Tibial nerve (tissue), 4 donors: ENCODE results near the gene DAPK2. TPM values are rescaled to one million over a fixed set of nuclear protein-coding genes. Genes with fewer than 3 reads are reported as not detected.

Experiments
- DNase-seq, 2 donors: peaks; one replicate each; pipeline ENCODE4 v3.0.0-alpha.2; 2019; ENCODE audit warnings: low spot score in 2 of 2
- H3K27ac ChIP-seq, 4 donors: fragments of 200-600 bp; sonication (generic) in 3 of 4; one replicate each; pipeline ENCODE4 v1.5.1; 2017 to 2019; ENCODE audit warnings: mild to moderate bottlenecking in 1 of 4
- H3K27me3 ChIP-seq, 2 donors: fragments of 200-600 bp; sonication (generic) in 1 of 2; one replicate each; pipeline versions ENCODE4 v1.5.1 to v1.6.0; 2017 to 2019
- H3K36me3 ChIP-seq, 3 donors: fragments of 200-600 bp; sonication (generic); one replicate each; pipeline ENCODE4 v1.5.1; 2018 to 2019
- H3K4me1 ChIP-seq, 4 donors: fragments of 200-600 bp; sonication (generic) in 3 of 4; one replicate each; pipeline ENCODE4 v1.5.1; 2017 to 2019
- H3K4me3 ChIP-seq, 4 donors: fragments of 200-600 bp; sonication (generic) in 3 of 4; one replicate each; pipeline ENCODE4 v1.5.1; 2017 to 2019; ENCODE audit warnings: mild to moderate bottlenecking in 1 of 4, moderate library complexity in 1 of 4
- H3K9me3 ChIP-seq, 4 donors: fragments of 200-600 bp; sonication (generic) in 3 of 4; one replicate each; pipeline ENCODE4 v1.5.1; 2017 to 2019
- EP300 ChIP-seq, 2 donors: sonication (generic); formaldehyde crosslinking; IDR thresholded peaks; one replicate each; pipeline ENCODE4 v1.6.1; 2017; ENCODE audit warnings: antibody characterized with exemption in 2 of 2, mild to moderate bottlenecking in 1 of 2
- POLR2A ChIP-seq, 2 donors: fragments of 450-650 bp; IDR thresholded peaks; one replicate each; pipeline ENCODE4 v1.6.1; 2017; ENCODE audit warnings: antibody characterized with exemption in 2 of 2, mild to moderate bottlenecking in 2 of 2, moderate library complexity in 2 of 2
- WGBS, 2 donors: methylation state at CpG; one replicate each; pipeline ENCODE4 v1.1.5; 2018; 5-methylcytosine and 5-hydroxymethylcytosine counted together
- total RNA-seq, 4 donors: library from RNA; depleted of rRNA; stranded (reverse); fragments of >200 nt; gene quantifications; one replicate each; pipeline ENCODE4 v1.1.0, GENCODE V29; 2016
- TF ChIP-seq, protein P1 (sequence below), 5 experiments: fragments of 200-600 bp in 3 of 5; fragments of 450-650 bp in 2 of 5; sonication (generic) in 3 of 5; IDR thresholded peaks; one replicate each; pipeline ENCODE4 v1.5.1; 2016 to 2019; ENCODE audit warnings: antibody characterized with exemption in 5 of 5, mild to moderate bottlenecking in 3 of 5, moderate library complexity in 2 of 5

DAPK2 gene
- total RNA-seq, 4 donors from 2014 or later = 28.9 to 75.9 (median 56.7) TPM

- no peak for DNase-seq
These were observed 39.6 kb downstream of the DAPK2 start for GRCh38 chr15:64006642-64007041.

DNA sequence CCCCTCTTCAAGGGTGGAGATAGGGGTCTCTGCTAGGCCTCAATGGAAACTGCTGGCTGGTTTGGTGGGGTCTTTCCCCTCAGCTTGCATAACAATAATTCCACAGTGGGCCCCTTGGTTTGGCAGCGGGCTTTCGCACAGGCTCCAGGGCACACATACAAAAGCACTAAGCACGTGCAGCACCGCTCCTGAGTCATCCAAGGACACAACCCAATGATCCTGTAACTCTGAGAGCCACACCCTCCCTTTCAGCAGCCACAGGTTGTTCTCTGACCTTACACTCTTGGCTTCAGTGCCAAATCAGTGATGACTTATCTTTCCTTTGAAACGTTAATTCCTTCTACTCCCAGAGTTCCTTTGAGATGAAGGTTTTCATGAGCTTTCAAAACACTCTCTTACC is 41.7 kb downstream of the DAPK2 start:
- peaks cover 0 to 15% (median 3%) of the 10 kb centered on the region in 4 donors for H3K4me1 ChIP-seq
- no peaks in the 10 kb centered on the region for H3K36me3 ChIP-seq
- H3K27me3 ChIP-seq = no peaks in the 10 kb centered on the region
- peak overlapping the region in 2 of 4 donors; percentile 43 to 70 for H3K27ac ChIP-seq
- H3K9me3 ChIP-seq = no peaks in the 10 kb centered on the region
- WGBS, 2 donors = 70 to 80% methylated on average over 5 of the region's 5 CpGs
- DNase-seq = peak in 1 of 2 donors; percentile 24
- TF ChIP-seq, protein P1, sequence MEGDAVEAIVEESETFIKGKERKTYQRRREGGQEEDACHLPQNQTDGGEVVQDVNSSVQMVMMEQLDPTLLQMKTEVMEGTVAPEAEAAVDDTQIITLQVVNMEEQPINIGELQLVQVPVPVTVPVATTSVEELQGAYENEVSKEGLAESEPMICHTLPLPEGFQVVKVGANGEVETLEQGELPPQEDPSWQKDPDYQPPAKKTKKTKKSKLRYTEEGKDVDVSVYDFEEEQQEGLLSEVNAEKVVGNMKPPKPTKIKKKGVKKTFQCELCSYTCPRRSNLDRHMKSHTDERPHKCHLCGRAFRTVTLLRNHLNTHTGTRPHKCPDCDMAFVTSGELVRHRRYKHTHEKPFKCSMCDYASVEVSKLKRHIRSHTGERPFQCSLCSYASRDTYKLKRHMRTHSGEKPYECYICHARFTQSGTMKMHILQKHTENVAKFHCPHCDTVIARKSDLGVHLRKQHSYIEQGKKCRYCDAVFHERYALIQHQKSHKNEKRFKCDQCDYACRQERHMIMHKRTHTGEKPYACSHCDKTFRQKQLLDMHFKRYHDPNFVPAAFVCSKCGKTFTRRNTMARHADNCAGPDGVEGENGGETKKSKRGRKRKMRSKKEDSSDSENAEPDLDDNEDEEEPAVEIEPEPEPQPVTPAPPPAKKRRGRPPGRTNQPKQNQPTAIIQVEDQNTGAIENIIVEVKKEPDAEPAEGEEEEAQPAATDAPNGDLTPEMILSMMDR (IDR thresholded peaks at IDR 0.05) = no peak
- peak in 1 of 2 donors; percentile 81 for TF ChIP-seq EP300 (IDR thresholded peaks at IDR 0.05)
- TF ChIP-seq POLR2A (IDR thresholded peaks at IDR 0.05) = no peak
- H3K4me3 ChIP-seq = no peak overlapping the region

More at GRCh38 chr15:64006642-64007041, 39.6 kb downstream of the DAPK2 start:
- Histone ChIP-seq H3K27ac (peak overlapping the region in 1 of 4 donors; percentile 34), H3K27me3 (no peaks in the 10 kb centered on the region), H3K4me3 (no peak overlapping the region), H3K36me3 (no peaks in the 10 kb centered on the region), H3K4me1 (peaks cover 0 to 16% (median 6%) of the 10 kb centered on the region in 4 donors), H3K9me3 (no peaks in the 10 kb centered on the region)
- TF ChIP-seq, protein P1 (IDR thresholded peaks at IDR 0.05) = no peak
- TF ChIP-seq EP300 (IDR thresholded peaks at IDR 0.05) = no peak
- no peak for TF ChIP-seq POLR2A (IDR thresholded peaks at IDR 0.05)
- WGBS, 2 donors = 67 to 83% methylated on average over 3 of the region's 3 CpGs

DNA sequence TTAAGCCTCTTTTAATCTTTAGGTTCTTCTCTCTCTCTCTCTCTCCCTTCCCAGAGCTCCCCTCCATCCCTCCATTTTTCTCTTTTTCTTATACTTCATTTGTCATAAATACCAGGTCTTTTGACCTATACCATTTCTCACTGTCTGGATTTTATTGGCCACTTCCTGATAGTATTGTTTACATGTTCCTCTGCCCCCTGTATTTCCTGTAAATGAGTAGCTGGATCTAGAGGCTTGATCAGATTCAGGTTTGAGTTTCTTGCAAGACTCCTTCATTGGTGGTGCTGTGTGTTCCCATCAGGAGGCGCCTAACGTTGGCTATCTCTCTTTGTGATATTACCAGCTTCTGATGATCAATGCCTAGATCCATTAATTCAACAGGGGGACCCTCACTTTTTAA is 42.2 kb downstream of the DAPK2 start:
- DNase-seq = no peak
- no peak overlapping the region for H3K4me3 ChIP-seq
- no peaks in the 10 kb centered on the region for H3K9me3 ChIP-seq
- H3K4me1 ChIP-seq = peaks cover 0 to 17% (median 6%) of the 10 kb centered on the region in 4 donors
- H3K36me3 ChIP-seq = no peaks in the 10 kb centered on the region
- WGBS, 2 donors = 85 to 87% methylated on average over 2 of the region's 2 CpGs
- TF ChIP-seq, protein P1 (IDR thresholded peaks at IDR 0.05) = no peak
- TF ChIP-seq EP300 (IDR thresholded peaks at IDR 0.05) (no peak), POLR2A (IDR thresholded peaks at IDR 0.05) (no peak)
- peak overlapping the region in 2 of 4 donors; percentile 37 to 47 for H3K27ac ChIP-seq
- no peaks in the 10 kb centered on the region for H3K27me3 ChIP-seq

DNA sequence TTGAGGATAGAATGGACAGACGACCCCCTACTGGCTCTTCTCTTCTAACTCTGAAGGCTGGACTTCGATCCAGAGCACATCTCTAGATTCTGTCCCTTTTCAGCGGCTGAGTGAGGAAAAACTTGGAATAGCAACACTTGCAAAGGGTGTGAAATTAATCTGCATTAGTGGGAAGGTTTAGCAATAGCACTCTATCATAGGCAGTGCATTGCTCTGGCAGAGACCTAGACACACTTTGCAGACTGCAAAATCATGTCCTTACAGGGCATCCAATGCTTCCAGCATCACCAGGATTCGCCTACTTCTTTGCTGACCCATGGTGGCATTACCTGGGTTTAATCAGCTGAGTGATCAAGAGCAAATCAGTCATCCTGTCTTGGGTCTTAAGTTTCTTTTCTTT is 43.1 kb downstream of the DAPK2 start:
- Histone ChIP-seq H3K27ac (no peak overlapping the region), H3K4me1 (peaks cover 0 to 17% (median 7%) of the 10 kb centered on the region in 4 donors), H3K36me3 (no peaks in the 10 kb centered on the region), H3K27me3 (no peaks in the 10 kb centered on the region), H3K9me3 (no peaks in the 10 kb centered on the region), H3K4me3 (no peak overlapping the region)
- 82 to 83% methylated on average over 4 of the region's 4 CpGs for WGBS, 2 donors
- no peak for DNase-seq
- TF ChIP-seq POLR2A (IDR thresholded peaks at IDR 0.05) = no peak
- TF ChIP-seq EP300 (IDR thresholded peaks at IDR 0.05) = no peak

GRCh38 chr15:64001148-64001547 is 45.1 kb downstream of the DAPK2 start:
- 66 to 84% methylated on average over 5 of the region's 5 CpGs for WGBS, 2 donors
- Histone ChIP-seq H3K27ac (no peak overlapping the region), H3K4me1 (peaks cover 0 to 16% (median 8%) of the 10 kb centered on the region in 4 donors), H3K36me3 (no peaks in the 10 kb centered on the region), H3K4me3 (no peak overlapping the region), H3K9me3 (no peaks in the 10 kb centered on the region), H3K27me3 (no peaks in the 10 kb centered on the region)
- TF ChIP-seq POLR2A (IDR thresholded peaks at IDR 0.05) (no peak), EP300 (IDR thresholded peaks at IDR 0.05) (no peak)
- TF ChIP-seq, protein P1 (IDR thresholded peaks at IDR 0.05) = no peak
- DNase-seq = no peak
